Neuronal stem cell (in vitro differentiated cells): ENCODE results near the gene NPHS1.

Experiments
- DNase-seq: peaks from one replicate; pipeline ENCODE4 v3.0.0-alpha.2; 2013; ENCODE audit warnings: low spot score
- H2AFZ ChIP-seq: one replicate; pipeline ENCODE4 v1.6.1; 2013; ENCODE audit warnings: mild to moderate bottlenecking, low read length, inconsistent platforms
- H2AK5ac ChIP-seq: 2 replicates; pipeline ENCODE4 v1.6.1; 2013; ENCODE audit warnings: low read depth, mild to moderate bottlenecking, inconsistent platforms, low read length, moderate library complexity, mixed read lengths
- H2BK120ac ChIP-seq: 2 replicates; pipeline ENCODE4 v1.6.1; 2013; ENCODE audit warnings: low read depth, mild to moderate bottlenecking, inconsistent platforms, low read length, moderate library complexity, mixed read lengths
- H2BK12ac ChIP-seq: one replicate; pipeline ENCODE4 v1.6.1; 2013; ENCODE audit warnings: low read length, inconsistent platforms
- H2BK15ac ChIP-seq: 2 replicates; pipeline ENCODE4 v1.6.1; 2013; ENCODE audit warnings: mild to moderate bottlenecking, low read length, inconsistent platforms, mixed read lengths
- H2BK5ac ChIP-seq: one replicate; pipeline ENCODE4 v1.6.1; 2013; ENCODE audit warnings: inconsistent platforms, mild to moderate bottlenecking, low read length, moderate library complexity
- H3K14ac ChIP-seq: one replicate; pipeline ENCODE4 v1.6.1; 2013; ENCODE audit warnings: low read length, inconsistent platforms
- H3K18ac ChIP-seq: 2 replicates; pipeline ENCODE4 v1.6.1; 2013; ENCODE audit warnings: low read length, inconsistent platforms
- H3K23ac ChIP-seq: 2 replicates; pipeline ENCODE4 v1.6.1; 2013; ENCODE audit warnings: low read depth, mild to moderate bottlenecking, mixed read lengths, low read length, inconsistent platforms; ENCODE audit not compliant: poor library complexity
- H3K27ac ChIP-seq: replicated peaks from 3 replicates; pipeline ENCODE4 v1.5.1; 2013; ENCODE audit warnings: low read length, inconsistent platforms
- H3K27me3 ChIP-seq, 3 experiments: 2 replicates each; pipeline ENCODE4 v1.6.1; 2013; ENCODE audit warnings: low read length in 3 of 3, mild to moderate bottlenecking in 2 of 3, inconsistent platforms in 1 of 3, low read depth in 1 of 3, mixed read lengths in 1 of 3, moderate library complexity in 1 of 3; ENCODE audit not compliant: control insufficient read depth in 3 of 3, insufficient read depth in 3 of 3
- H3K36me3 ChIP-seq, 2 donors: replicated peaks in 1 of 2; 2 replicates each; pipeline ENCODE4 v1.6.1; 2013; ENCODE audit warnings: low read length in 2 of 2; ENCODE audit not compliant: control insufficient read depth in 2 of 2, insufficient read depth in 2 of 2
- H3K4ac ChIP-seq: 2 replicates; pipeline ENCODE4 v1.6.1; 2013; ENCODE audit warnings: inconsistent platforms, mild to moderate bottlenecking, low read length, moderate library complexity
- H3K4me1 ChIP-seq, 2 donors: 1 replicate in 1 of 2; 2 replicates in 1 of 2; pipeline ENCODE4 v1.6.1; 2013; ENCODE audit warnings: low read length in 2 of 2, low read depth in 1 of 2; ENCODE audit not compliant: control insufficient read depth in 2 of 2, insufficient read depth in 1 of 2
- H3K4me2 ChIP-seq: one replicate; pipeline ENCODE4 v1.6.1; 2013; ENCODE audit warnings: mild to moderate bottlenecking, low read length, inconsistent platforms; ENCODE audit not compliant: insufficient read depth, poor library complexity, severe bottlenecking
- H3K4me3 ChIP-seq, 2 donors: 2 replicates each; pipeline ENCODE4 v1.5.1; 2013; ENCODE audit warnings: low read length in 2 of 2, mild to moderate bottlenecking in 2 of 2, inconsistent platforms in 1 of 2, moderate library complexity in 1 of 2
- H3K79me1 ChIP-seq: one replicate; pipeline ENCODE4 v1.6.1; 2013; ENCODE audit warnings: low read depth, mild to moderate bottlenecking, inconsistent platforms, low read length, moderate library complexity
- H3K9ac ChIP-seq: one replicate; pipeline ENCODE4 v1.6.1; 2013; ENCODE audit warnings: mild to moderate bottlenecking, low read depth, low read length, inconsistent platforms; ENCODE audit not compliant: poor library complexity
- H3K9me3 ChIP-seq, 2 donors: replicated peaks in 1 of 2; 2 replicates each; pipeline versions ENCODE3 to v1.6.1; 2013; ENCODE audit warnings: low read length in 2 of 2, mild to moderate bottlenecking in 2 of 2, inconsistent platforms in 1 of 2, low read depth in 1 of 2, mixed read lengths in 1 of 2, moderate library complexity in 1 of 2; ENCODE audit not compliant: control insufficient read depth in 2 of 2, insufficient read depth in 1 of 2
- H4K8ac ChIP-seq: one replicate; pipeline ENCODE4 v1.6.1; 2013; ENCODE audit warnings: low read depth, mild to moderate bottlenecking, inconsistent platforms, low read length, moderate library complexity
- H4K91ac ChIP-seq: one replicate; pipeline ENCODE4 v1.6.1; 2013; ENCODE audit warnings: low read length, low read depth, mild to moderate bottlenecking, inconsistent platforms; ENCODE audit not compliant: poor library complexity
- WGBS, 2 donors: extraction: QIAGEN DNeasy Blood & Tissue Kit; methylation state at CpG; one replicate each; pipeline ENCODE4 v1.1.7; 2013; ENCODE audit warnings: missing lambda C conversion rate in 2 of 2, mixed read lengths in 1 of 2; ENCODE audit not compliant: insufficient read length in 2 of 2, insufficient replicate concordance in 1 of 2; ENCODE audit errors: extremely low coverage in 2 of 2; 5-methylcytosine and 5-hydroxymethylcytosine counted together

The NPHS1 gene

GRCh38 chr19:35787227-35787799 lies 65.0 kb downstream of the NPHS1 start:
- Histone ChIP-seq H3K79me1 (peaks cover 1% of the 10 kb centered on the region), H2BK120ac (no peak overlapping the region), H3K4me3 (no peak overlapping the region), H3K4ac (no peak overlapping the region), H3K27me3 (peaks cover 0 to 2% (median 0%) of the 10 kb centered on the region in 3 experiments), H2AFZ (no peak overlapping the region), H2AK5ac (no peak overlapping the region), H3K14ac (no peak overlapping the region), H2BK15ac (no peak overlapping the region), H2BK5ac (no peak overlapping the region), H4K8ac (no peak overlapping the region), H3K18ac (no peak overlapping the region), H4K91ac (no peak overlapping the region), H3K23ac (no peak overlapping the region), H3K9me3 (no peaks in the 10 kb centered on the region), H3K36me3 (peaks cover 12 to 46% of the 10 kb centered on the region in 2 donors), H3K27ac (no peak overlapping the region), H3K4me2 (no peak overlapping the region), H3K4me1 (peaks cover 0 to 9% of the 10 kb centered on the region in 2 donors), H2BK12ac (no peak overlapping the region), H3K9ac (no peak overlapping the region)
- DNase-seq, result no peak
- no CpG with 5 or more reads among the region's 15 CpGs for WGBS, 2 donors

- Histone ChIP-seq H2BK12ac (no peak overlapping the region), H3K79me1 (peaks cover 1% of the 10 kb centered on the region), H2BK15ac (no peak overlapping the region), H2AK5ac (peak overlapping the region; percentile 14), H4K91ac (no peak overlapping the region), H3K27me3 (no peaks in the 10 kb centered on the region), H3K18ac (peak overlapping the region; percentile 28), H3K36me3 (peaks cover 18 to 54% of the 10 kb centered on the region in 2 donors), H2BK5ac (peak overlapping the region; percentile 53), H3K4ac (no peak overlapping the region), H3K27ac (no peak overlapping the region), H3K4me3 (no peak overlapping the region), H3K4me2 (no peak overlapping the region), H4K8ac (peak overlapping the region; percentile 43), H3K9me3 (no peaks in the 10 kb centered on the region), H2AFZ (no peak overlapping the region), H3K14ac (peak overlapping the region; percentile 21), H3K4me1 (peaks cover 0 to 9% of the 10 kb centered on the region in 2 donors), H2BK120ac (no peak overlapping the region), H3K23ac (no peak overlapping the region), H3K9ac (peak overlapping the region; percentile 70)
- no CpG with 5 or more reads among the region's 31 CpGs for WGBS, 2 donors
- DNase-seq, result no peak
These were observed 65.8 kb downstream of the NPHS1 start for GRCh38 chr19:35786299-35787160.

- no peak for DNase-seq
- Histone ChIP-seq H3K4me2 (no peak overlapping the region), H2BK15ac (no peak overlapping the region), H3K36me3 (peaks cover 24 to 66% of the 10 kb centered on the region in 2 donors), H2BK5ac (no peak overlapping the region), H2BK12ac (no peak overlapping the region), H3K9ac (no peak overlapping the region), H4K8ac (no peak overlapping the region), H3K4ac (no peak overlapping the region), H3K4me3 (no peak overlapping the region), H2BK120ac (no peak overlapping the region), H2AK5ac (peak overlapping the region; percentile 63), H3K79me1 (peaks cover 1% of the 10 kb centered on the region), H3K18ac (peak overlapping the region; percentile 65), H3K9me3 (no peaks in the 10 kb centered on the region), H2AFZ (no peak overlapping the region), H3K27me3 (no peaks in the 10 kb centered on the region), H3K14ac (no peak overlapping the region), H3K4me1 (peaks cover 0 to 11% of the 10 kb centered on the region in 2 donors), H4K91ac (no peak overlapping the region), H3K23ac (no peak overlapping the region), H3K27ac (no peak overlapping the region)
- WGBS, 2 donors, result no CpG with 5 or more reads among the region's 10 CpGs
These were observed 67.0 kb downstream of the NPHS1 start for GRCh38 chr19:35785339-35785627.
